Measurements from ENCODE around the gene STRA6. TPM values are rescaled to one million over a fixed set of nuclear protein-coding genes. Genes with fewer than 3 reads are reported as not detected.

The STRA6 gene
- polyA plus RNA-seq, 3 donors = 24.4 to 40.6 (median 35.4) TPM

GRCh38 chr15:74231475-74231874 lies 28.9 kb upstream of the STRA6 start:
- no peak for DNase-seq (ENCODE audit: extremely low read depth in 1 of 11, low read depth in 9 of 11, low spot score in 4 of 11)

- no peak for DNase-seq (ENCODE audit: extremely low read depth in 1 of 11, low read depth in 9 of 11, low spot score in 4 of 11)
Observed at GRCh38 chr15:74229686-74230085, 27.1 kb upstream of the STRA6 start.

- no peak for DNase-seq (ENCODE audit: extremely low read depth in 1 of 11, low read depth in 9 of 11, low spot score in 4 of 11)
Observed at GRCh38 chr15:74228723-74229081, 26.1 kb upstream of the STRA6 start.

- no peak for DNase-seq (ENCODE audit: extremely low read depth in 1 of 11, low read depth in 9 of 11, low spot score in 4 of 11)
Observed at GRCh38 chr15:74227968-74228722, 25.6 kb upstream of the STRA6 start.

GRCh38 chr15:74226761-74227540 lies 24.4 kb upstream of the STRA6 start:
- DNase-seq (ENCODE audit: extremely low read depth in 1 of 11, low read depth in 9 of 11, low spot score in 4 of 11) = no peak

GRCh38 chr15:74225928-74226327 lies 23.3 kb upstream of the STRA6 start:
- DNase-seq (ENCODE audit: extremely low read depth in 1 of 11, low read depth in 9 of 11, low spot score in 4 of 11) = no peak

GRCh38 chr15:74222240-74223119 lies 19.9 kb upstream of the STRA6 start:
- peak in 1 of 11 donors; percentile 67 for DNase-seq (ENCODE audit: extremely low read depth in 1 of 11, low read depth in 9 of 11, low spot score in 4 of 11)

- DNase-seq (ENCODE audit: extremely low read depth in 1 of 11, low read depth in 9 of 11, low spot score in 4 of 11) = no peak
Observed at GRCh38 chr15:74221399-74222239, 19.0 kb upstream of the STRA6 start.

GRCh38 chr15:74220475-74221248 lies 18.1 kb upstream of the STRA6 start:
- no peak for DNase-seq (ENCODE audit: extremely low read depth in 1 of 11, low read depth in 9 of 11, low spot score in 4 of 11)

- DNase-seq (ENCODE audit: extremely low read depth in 1 of 11, low read depth in 9 of 11, low spot score in 4 of 11) = no peak
Observed at GRCh38 chr15:74217907-74218885, 15.6 kb upstream of the STRA6 start.

GRCh38 chr15:74216949-74217348 lies 14.4 kb upstream of the STRA6 start:
- no peak for DNase-seq (ENCODE audit: extremely low read depth in 1 of 11, low read depth in 9 of 11, low spot score in 4 of 11)

GRCh38 chr15:74215958-74216357 lies 13.4 kb upstream of the STRA6 start:
- DNase-seq (ENCODE audit: extremely low read depth in 1 of 11, low read depth in 9 of 11, low spot score in 4 of 11) = no peak

GRCh38 chr15:74214324-74215021 lies 11.9 kb upstream of the STRA6 start:
- DNase-seq (ENCODE audit: extremely low read depth in 1 of 11, low read depth in 9 of 11, low spot score in 4 of 11) = no peak

- no peak for DNase-seq (ENCODE audit: extremely low read depth in 1 of 11, low read depth in 9 of 11, low spot score in 4 of 11)
Observed at GRCh38 chr15:74213858-74214284, 11.3 kb upstream of the STRA6 start.

- DNase-seq (ENCODE audit: extremely low read depth in 1 of 11, low read depth in 9 of 11, low spot score in 4 of 11) = no peak
Observed at GRCh38 chr15:74212494-74212893, 9.9 kb upstream of the STRA6 start.

- DNase-seq (ENCODE audit: extremely low read depth in 1 of 11, low read depth in 9 of 11, low spot score in 4 of 11) = no peak
Observed at GRCh38 chr15:74211656-74212055, 9.1 kb upstream of the STRA6 start.

Data from renal cortex interstitium (tissue), 11 donors.